Body of pancreas (tissue), 4 donors: ENCODE measurements around the gene CCDC13. TPM values are rescaled to one million over a fixed set of nuclear protein-coding genes. Genes with fewer than 3 reads are reported as not detected.
A peak's percentile ranks its signal among the peaks of the same experiment; 100 is the strongest.

Experiments used
- ATAC-seq: fragments of 150-250 bp; one replicate; pipeline ENCODE4 v1.9.1; 2016
- DNase-seq, 4 donors: peaks; one replicate each; pipeline ENCODE4 v3.0.0-alpha.2; 2019
- H3K27ac ChIP-seq, 4 donors: fragments of 200-600 bp; sonication (generic); 1 replicate in 3 of 4; 2 replicates in 1 of 4; pipeline versions ENCODE4 v1.5.1 to v1.6.1; 2016 to 2019; ENCODE audit warnings: mild to moderate bottlenecking in 1 of 4, mixed read lengths in 1 of 4, moderate library complexity in 1 of 4
- H3K27me3 ChIP-seq, 2 donors: fragments of 200-600 bp; sonication (generic); one replicate each; pipeline ENCODE4 v1.6.0; 2016; ENCODE audit warnings: mild to moderate bottlenecking in 1 of 2
- H3K36me3 ChIP-seq, 2 donors: fragments of 200-600 bp; sonication (generic); replicated peaks in 1 of 2; 2 replicates each; pipeline ENCODE4 v1.5.1; 2016; ENCODE audit warnings: low read depth in 2 of 2; ENCODE audit not compliant: insufficient read depth in 1 of 2
- H3K4me1 ChIP-seq: fragments of 200-600 bp; sonication (generic); one replicate; pipeline ENCODE4 v1.6.0; 2016
- H3K4me3 ChIP-seq, 2 donors: fragments of 200-600 bp; sonication (generic); 1 replicate in 1 of 2; 2 replicates in 1 of 2; pipeline ENCODE4 v1.5.1; 2016 to 2019
- H3K9me3 ChIP-seq, 3 donors: fragments of 200-600 bp; sonication (generic); 1 replicate in 2 of 3; 2 replicates in 1 of 3; pipeline ENCODE4 v1.5.1; 2016
- POLR2A ChIP-seq, 3 donors: fragments of 450-650 bp; IDR thresholded peaks; one replicate each; pipeline ENCODE4 v1.6.1; 2016; ENCODE audit warnings: antibody characterized with exemption in 3 of 3, mild to moderate bottlenecking in 2 of 3
- WGBS, 2 donors: methylation state at CpG; one replicate each; pipeline ENCODE4 v1.1.5; 2017; 5-methylcytosine and 5-hydroxymethylcytosine counted together
- intact Hi-C: fragments of 100-400 bp; cut with DNase I; formaldehyde crosslinking; loops from one replicate; pipeline ENCODE4 v1.15.1; 2023
- total RNA-seq, 2 donors: library from RNA; depleted of rRNA; stranded (reverse); fragments of >200 nt; gene quantifications; one replicate each; pipeline ENCODE4 v1.1.0, GENCODE V29; 2016
- TF ChIP-seq, protein P1 (sequence below), 7 experiments: fragments of 450-650 bp in 4 of 7; fragments of 200-600 bp in 3 of 7; sonication (generic) in 3 of 7; IDR thresholded peaks; one replicate each; pipeline ENCODE4 v1.5.1; 2016 to 2019; ENCODE audit warnings: antibody characterized with exemption in 7 of 7

Gene CCDC13
- total RNA-seq, 2 donors from 2014 or later, result 3.9 to 6.3 TPM

GRCh38 chr3:42750834-42751233 is 22.2 kb downstream of the CCDC13 start:
- H3K27ac ChIP-seq, result peak overlapping the region in 2 of 4 donors; percentile 40 to 79
- 94 to 97% methylated on average over 5 to 7 of the region's 7 CpGs for WGBS, 2 donors
- H3K36me3 ChIP-seq, result no peaks in the 10 kb centered on the region
- DNase-seq (no peak), ATAC-seq (no peak)
- TF ChIP-seq, protein P1, sequence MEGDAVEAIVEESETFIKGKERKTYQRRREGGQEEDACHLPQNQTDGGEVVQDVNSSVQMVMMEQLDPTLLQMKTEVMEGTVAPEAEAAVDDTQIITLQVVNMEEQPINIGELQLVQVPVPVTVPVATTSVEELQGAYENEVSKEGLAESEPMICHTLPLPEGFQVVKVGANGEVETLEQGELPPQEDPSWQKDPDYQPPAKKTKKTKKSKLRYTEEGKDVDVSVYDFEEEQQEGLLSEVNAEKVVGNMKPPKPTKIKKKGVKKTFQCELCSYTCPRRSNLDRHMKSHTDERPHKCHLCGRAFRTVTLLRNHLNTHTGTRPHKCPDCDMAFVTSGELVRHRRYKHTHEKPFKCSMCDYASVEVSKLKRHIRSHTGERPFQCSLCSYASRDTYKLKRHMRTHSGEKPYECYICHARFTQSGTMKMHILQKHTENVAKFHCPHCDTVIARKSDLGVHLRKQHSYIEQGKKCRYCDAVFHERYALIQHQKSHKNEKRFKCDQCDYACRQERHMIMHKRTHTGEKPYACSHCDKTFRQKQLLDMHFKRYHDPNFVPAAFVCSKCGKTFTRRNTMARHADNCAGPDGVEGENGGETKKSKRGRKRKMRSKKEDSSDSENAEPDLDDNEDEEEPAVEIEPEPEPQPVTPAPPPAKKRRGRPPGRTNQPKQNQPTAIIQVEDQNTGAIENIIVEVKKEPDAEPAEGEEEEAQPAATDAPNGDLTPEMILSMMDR (IDR thresholded peaks at IDR 0.05), result no peak
- no peak for TF ChIP-seq POLR2A (IDR thresholded peaks at IDR 0.05)
- intact Hi-C loops, result no loop called here
- no peaks in the 10 kb centered on the region for H3K9me3 ChIP-seq
- H3K4me3 ChIP-seq, result no peak overlapping the region
- no peaks in the 10 kb centered on the region for H3K27me3 ChIP-seq
- H3K4me1 ChIP-seq, result peaks cover 35% of the 10 kb centered on the region

DNA sequence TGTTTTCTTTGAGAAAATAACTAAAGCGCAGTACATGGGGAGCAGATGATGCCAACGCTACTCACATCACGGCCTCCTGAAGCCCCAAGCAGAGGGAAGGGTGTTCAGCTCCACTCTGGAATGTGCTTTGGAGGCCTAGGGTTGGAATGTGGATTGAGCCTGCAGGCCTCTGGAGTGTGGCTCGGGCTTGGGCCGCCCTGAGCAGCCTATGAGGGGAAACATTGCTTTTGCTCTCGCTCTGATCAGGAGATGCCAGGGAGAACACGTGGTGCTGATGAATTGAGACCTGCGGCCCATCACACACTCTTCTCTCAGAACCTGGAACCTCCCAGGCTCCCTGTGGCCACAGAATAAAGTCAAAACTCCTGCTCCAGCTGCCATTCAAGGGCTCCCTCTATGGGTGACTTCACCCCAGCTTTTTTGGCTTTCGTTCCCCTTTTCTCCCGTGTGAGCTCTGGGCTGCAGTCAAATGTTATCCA is 23.3 kb downstream of the CCDC13 start:
- 48 to 56% methylated on average over 9 to 10 of the region's 10 CpGs for WGBS, 2 donors
- DNase-seq (peak in 2 of 4 donors; percentile 36 to 49), ATAC-seq (peak; percentile 63)
- Histone ChIP-seq H3K36me3 (no peaks in the 10 kb centered on the region), H3K27me3 (no peaks in the 10 kb centered on the region), H3K4me1 (peaks cover 45% of the 10 kb centered on the region), H3K4me3 (no peak overlapping the region), H3K9me3 (no peaks in the 10 kb centered on the region), H3K27ac (peak overlapping the region; percentile 22 to 79 (median 54))
- intact Hi-C loops, result no loop called here
- TF ChIP-seq, protein P1 (IDR thresholded peaks at IDR 0.05), result peak in 5 of 7 experiments; percentile 10 to 44 (median 24)
- TF ChIP-seq POLR2A (IDR thresholded peaks at IDR 0.05), result peak in 2 of 3 donors; percentile 6 to 18

DNA sequence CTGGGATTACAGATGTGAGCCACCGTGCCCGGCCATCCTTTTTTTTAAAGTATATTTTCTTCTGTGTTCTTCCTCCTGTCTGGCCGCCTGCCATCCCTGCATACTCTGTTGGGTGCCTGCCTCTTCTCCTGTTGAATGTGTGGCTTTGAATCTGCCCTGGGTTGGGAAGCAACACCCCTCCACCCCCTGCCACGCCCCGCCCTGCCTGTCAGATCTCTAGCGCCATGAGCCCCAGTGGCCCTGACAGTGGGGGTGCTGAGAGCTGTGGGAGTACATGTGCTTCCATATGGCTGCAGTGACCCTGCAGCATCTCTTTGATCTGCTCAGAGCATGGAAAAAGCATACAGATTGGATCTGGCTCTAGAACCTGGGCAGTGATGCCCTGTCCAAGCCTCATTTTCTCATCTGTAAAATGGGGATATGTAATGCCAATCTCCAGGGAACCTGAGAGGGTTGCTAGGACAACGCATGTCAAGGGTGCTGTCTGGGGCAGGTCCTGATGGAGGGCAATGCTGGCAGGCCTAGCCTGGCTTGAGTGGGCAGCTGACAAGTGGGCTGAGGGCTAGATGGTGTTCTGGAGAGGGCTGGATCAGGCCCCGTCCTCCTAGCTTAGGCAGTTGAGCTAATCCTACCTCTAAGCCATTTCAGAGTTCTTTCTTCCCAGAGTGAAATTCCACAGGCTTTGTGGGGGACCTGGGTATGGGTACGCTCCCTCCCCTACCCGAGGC is 23.9 kb downstream of the CCDC13 start:
- intact Hi-C loops, result no loop called here
- no peak for ATAC-seq
- H3K27ac ChIP-seq, result peak overlapping the region; percentile 22 to 79 (median 54)
- no peak for TF ChIP-seq POLR2A (IDR thresholded peaks at IDR 0.05)
- TF ChIP-seq, protein P1 (IDR thresholded peaks at IDR 0.05), result no peak
- H3K36me3 ChIP-seq, result no peaks in the 10 kb centered on the region
- H3K4me3 ChIP-seq, result no peak overlapping the region
- no peaks in the 10 kb centered on the region for H3K9me3 ChIP-seq
- peak in 3 of 4 donors; percentile 29 to 48 (median 31) for DNase-seq
- H3K4me1 ChIP-seq, result peaks cover 47% of the 10 kb centered on the region
- 57 to 69% methylated on average over 7 to 10 of the region's 10 CpGs for WGBS, 2 donors
- H3K27me3 ChIP-seq, result no peaks in the 10 kb centered on the region

- no peak for TF ChIP-seq POLR2A (IDR thresholded peaks at IDR 0.05)
- TF ChIP-seq, protein P1 (IDR thresholded peaks at IDR 0.05), result no peak
- intact Hi-C loops, result no loop called here
- no peak overlapping the region for H3K4me3 ChIP-seq
- no peaks in the 10 kb centered on the region for H3K9me3 ChIP-seq
- no peaks in the 10 kb centered on the region for H3K27me3 ChIP-seq
- 69 to 75% methylated on average over 4 to 6 of the region's 6 CpGs for WGBS, 2 donors
- DNase-seq, result no peak
- H3K36me3 ChIP-seq, result no peaks in the 10 kb centered on the region
- ATAC-seq, result no peak
- H3K4me1 ChIP-seq, result peaks cover 47% of the 10 kb centered on the region
- H3K27ac ChIP-seq, result peak overlapping the region in 3 of 4 donors; percentile 73 to 79 (median 75)
These were observed 25.5 kb downstream of the CCDC13 start for GRCh38 chr3:42747581-42747980.
